GM15510 (cell line): ENCODE data around the gene RTN4RL2.

Source experiments
- POLR2A ChIP-seq: IDR thresholded peaks from 3 replicates; pipeline ENCODE4 v1.6.1; 2011; ENCODE audit warnings: borderline replicate concordance; ENCODE audit not compliant: insufficient read length; ENCODE audit errors: extremely low read depth

Gene RTN4RL2

DNA sequence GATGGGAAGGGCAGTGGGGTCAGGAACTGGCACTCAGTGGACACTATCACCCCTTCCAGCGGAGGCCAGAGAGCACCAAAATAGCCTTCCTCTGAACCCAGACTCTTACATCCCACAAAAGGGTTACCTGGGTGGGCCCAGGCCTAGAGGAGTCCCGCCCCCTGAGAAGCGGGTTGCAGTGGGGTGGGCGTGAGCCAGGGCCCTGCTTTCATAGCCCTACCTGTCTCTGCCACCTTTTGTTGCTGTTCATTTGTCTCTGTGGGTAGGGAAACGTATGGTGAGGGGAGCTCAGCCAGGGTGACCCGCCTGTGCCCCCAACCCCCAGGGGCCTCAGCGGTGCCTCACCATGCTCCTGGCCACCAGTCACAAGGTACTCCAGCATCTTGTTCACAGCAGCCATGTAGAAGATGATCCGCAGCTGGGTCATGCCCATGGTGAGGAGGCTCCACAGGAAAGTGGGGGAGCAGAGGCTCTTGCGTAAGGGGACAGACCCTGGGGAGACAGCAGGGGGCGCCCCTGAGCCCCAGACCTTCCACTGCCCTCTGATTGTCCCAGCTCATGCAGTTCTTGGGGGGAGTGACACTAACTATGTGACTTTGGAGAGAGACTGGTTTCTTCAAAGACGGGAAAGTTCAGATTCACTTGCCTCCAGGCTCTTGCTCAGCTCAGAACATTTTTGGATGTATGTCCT is 31.2 kb downstream of the RTN4RL2 start:
- no peak for TF ChIP-seq POLR2A

DNA sequence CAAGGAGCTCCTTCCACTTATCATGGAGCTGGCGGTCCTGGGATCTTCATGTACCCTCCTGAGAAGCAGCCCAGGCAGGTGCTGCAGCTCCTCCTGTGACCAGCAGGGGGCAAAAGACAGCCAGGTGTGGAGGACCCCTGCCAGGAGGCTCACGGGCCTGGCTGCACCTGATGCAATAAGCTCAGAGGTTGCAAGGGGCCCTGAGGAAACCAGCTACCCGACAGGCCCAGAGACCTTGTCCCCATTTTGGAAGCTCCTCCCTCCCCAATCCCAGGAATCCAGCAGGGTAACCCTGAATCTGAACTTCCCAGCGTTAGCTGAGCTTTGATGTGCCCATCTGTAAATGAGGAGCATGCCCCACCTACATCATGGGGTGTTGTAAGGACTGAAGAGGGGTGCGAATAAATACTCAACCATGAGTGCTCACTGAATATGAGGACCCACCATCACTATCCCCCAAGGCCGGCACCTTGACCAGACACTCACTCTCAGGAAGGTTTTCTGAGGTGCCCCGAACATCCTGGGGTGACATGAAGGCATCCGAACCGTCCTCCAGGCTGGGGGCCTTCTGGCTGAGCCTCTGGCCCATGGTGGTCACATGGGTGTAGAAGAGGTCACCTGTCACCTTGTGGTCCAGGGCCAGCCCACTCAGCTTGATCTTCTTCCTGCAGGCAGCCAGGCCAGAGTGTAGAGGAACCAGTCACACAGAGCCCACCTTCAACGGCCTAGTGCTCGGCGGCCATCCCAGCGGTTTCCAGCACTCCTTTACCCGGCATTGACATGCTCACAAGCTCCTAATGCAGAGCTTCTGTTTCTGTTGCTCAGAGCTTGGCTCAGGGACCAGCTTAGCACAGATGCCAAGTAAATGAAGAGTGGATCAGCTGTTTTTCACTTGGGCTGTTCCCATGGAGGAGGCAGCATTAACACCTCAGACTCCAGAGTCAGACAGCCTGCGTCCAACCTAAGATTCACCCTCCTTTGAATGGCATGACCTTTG is 33.5 kb downstream of the RTN4RL2 start:
- TF ChIP-seq POLR2A: no peak

DNA sequence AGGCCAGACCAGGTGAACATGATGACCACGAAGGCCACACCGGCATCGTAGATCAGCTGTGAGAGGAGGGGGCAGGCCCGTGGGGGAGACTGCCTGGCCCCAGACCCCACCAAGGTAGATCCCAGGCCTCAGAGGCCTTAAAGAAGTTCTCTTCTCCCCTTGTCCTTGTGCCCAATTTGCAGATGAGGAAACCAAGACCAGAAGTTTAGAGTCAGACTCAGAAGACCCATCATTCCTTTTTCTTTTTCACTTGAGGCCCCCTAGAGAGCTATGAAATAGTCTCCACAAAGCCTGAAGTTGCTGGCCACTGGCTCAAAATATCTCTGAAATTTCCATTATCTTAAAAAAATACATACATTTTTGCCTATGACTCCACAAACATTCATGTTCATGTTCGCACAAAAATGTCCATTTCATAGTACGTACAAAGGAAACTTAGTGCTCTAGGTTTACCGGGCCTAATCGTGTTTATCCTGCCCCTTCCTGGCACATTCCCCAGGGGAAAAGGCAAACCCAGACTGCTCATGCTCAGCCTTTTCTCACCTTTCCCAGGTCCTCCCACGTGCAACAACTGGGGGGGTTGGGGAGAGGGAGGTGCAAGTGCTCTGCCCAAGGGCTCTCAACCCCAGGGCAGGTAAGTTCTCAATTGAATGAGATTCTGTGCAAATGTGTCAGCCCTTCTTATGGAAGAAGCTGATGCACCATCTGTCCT is 35.9 kb downstream of the RTN4RL2 start:
- TF ChIP-seq POLR2A: no peak

DNA sequence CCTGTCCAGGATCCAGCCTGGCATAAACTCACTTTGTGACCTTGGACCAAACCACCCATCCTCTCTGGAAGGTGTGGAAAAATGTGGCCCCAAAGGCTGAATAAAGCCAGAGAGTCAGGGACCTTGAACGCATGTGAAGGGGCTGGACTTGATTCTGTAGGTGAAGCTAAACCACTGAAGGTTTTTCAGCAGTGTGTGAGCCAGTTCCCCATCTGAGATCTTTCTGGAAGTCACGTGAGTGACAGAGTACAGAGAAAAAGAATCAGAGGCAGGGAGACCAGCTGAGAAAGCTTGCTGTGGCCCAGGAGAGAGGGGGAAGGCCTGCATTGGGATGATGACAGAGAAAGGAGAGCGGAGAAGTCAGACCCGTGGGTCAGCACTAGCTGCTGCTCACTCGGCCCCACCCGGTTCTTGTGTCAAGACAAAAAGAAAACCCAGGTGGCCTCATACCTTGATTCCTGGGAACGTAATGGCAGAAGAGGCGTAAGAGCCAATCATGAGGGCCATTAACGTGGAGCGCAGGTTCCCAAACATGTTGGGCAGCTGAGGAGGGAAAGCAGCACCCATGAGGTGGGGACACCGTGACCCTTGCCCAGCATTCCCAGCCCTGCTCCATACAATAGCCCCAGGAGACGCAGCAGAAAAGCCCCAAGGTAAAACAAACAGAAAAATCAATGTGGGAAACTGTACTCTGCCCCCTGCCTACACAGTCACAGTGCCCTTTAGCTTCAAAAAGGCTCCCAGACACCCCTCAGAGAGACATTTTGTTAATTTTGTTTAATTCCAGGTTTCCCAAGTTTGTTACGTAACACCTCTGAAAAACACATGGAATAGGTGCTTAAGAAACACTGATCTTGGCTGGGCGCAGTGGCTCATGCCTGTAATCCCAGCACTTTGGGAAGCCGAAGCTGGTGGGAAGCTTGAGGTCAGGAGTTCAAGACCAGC is 37.2 kb downstream of the RTN4RL2 start:
- no peak for TF ChIP-seq POLR2A

DNA sequence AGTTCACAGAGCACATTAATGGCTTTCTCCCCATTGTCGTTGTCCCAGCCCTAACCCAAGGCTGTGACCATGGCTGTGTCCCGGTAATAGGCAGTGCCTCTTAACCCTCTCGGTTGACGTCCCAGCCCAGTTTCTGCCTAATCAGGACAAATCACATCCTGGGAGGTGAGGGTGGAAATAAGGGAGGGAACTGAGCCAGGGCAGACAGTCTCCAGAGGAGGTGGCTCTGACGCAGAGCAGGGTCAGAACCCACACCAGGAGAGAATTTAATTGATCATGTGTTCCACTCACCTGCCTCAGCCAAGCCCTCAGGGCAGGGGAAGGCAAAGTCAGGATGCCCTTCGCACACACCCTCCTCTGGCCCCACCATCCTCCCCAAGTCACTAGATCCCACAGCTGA is 38.2 kb downstream of the RTN4RL2 start:
- no peak for TF ChIP-seq POLR2A

DNA sequence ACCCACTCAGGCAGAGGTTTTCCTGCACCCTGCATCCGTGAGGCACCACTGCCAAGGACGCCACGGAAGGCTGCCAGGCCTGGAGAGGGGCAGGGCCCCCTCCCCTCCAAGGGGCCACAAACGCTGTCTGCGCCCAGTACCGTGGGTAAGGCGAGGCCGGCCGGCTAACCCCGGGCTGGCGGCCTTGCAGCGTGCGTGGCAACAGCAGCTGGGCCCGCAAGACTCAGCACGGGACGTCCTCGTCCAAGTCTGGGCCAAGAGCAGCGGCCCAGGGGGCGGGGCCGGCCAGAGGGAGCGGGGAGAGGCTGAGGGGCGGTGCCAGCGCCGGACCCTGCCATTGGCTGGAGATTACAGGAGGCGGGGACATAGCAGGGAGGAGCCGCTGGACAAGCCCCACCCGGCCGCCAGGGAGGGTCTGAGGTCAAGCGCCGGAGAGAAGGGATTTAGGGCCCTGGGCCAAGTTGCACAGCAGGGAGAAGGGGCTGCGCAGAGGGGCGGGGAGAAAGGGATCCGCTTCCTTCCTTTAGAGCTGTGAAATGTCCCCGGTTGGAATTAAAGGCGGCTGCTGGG is 39.2 kb downstream of the RTN4RL2 start:
- no peak for TF ChIP-seq POLR2A

DNA sequence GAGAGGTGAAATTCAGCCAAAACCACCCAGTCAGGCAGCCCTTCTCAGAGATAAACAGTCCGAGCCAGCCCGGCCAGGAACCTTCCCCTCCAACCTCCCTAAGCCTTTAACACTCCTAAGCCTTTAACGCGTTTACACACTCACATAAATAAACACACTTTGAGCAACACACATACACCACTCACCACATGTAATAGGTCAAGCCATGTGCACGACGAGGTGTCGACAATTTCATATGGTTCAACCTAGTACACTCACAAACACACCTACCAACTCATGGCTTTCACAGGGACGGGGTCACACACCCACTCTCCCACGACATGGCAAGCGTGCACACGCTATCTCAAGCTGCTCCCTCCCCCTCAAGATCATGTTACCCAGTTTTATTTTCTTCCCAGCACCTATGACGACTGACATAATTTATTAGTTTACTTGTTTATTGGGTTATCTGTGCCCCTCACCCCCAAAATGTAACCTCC is 39.7 kb downstream of the RTN4RL2 start:
- TF ChIP-seq POLR2A: no peak

DNA sequence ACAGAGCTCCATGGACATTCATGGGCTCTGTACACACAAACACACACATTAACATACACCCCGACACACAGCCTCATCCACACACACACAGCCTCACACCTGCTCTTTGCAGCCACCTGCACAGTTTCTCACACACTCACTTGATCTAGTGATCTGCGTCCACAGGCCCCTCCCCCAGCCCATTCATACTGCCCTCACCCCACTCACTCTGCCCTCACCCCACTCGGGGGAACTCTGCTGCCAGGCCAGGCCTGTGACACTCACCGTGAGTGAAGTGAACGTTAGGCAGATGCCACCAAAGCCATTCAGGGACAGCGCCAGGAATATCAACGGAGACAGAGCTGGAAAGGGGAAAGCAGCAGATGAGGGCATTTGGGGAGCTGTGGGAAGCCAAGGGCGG is 40.2 kb downstream of the RTN4RL2 start:
- TF ChIP-seq POLR2A: no peak

DNA sequence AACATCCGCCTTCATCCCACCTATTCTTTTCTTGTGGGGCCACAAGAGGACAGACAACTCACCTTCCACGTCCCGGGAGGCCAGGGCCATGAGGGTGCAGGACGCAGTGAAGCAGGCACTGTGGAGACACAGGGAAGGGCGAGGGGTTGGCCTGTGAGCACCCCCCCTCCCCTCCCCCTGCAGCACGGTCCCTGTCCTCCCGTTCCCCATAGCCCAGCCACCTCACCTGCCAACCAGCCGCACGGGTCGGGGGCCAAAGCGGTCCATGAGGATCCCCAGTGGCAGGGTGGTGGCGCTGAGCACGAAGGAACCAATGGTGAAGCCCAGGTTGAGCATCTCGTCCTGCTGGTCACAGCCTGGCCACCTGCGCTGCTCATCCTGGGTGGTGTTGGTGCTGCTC is 40.6 kb downstream of the RTN4RL2 start:
- TF ChIP-seq POLR2A: no peak

DNA sequence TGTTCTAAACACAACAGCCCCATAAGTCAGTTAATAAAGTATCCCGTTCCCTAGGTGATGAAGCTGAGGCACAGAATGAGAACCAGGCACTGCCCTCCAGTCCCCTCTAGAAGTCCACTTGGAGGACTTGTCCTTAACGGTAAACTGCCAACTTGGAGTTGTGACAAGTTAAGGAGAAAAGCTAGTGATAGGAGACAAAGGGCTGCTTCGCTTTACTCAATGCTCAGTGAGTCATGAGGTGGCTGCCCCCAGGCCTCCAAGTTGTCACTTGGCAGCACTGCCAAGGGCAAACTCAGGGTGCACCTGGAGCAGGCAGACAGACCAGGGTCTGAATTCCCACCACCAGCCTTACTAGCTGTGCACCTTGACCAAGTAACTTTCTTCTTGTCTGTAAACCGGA is 41.6 kb downstream of the RTN4RL2 start:
- no peak for TF ChIP-seq POLR2A

DNA sequence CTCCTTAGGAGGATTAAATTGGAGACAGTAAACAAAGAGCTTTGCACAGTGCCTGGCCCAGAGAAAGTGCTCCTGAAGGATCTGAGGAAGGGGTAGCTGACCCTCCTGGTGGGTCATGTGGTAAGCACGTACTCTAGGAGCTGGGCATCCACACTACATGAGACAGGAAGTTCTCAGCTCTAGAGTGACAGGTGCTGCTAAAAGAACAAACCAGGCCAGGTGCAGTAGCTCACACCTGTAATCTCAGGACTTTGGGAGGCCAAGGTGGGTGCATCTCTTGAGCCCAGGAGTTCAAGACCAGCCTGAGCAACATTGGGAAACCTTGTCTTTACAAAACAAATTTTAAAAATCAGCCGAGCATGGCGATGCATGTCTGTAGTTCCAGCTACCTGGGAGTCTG is 42.0 kb downstream of the RTN4RL2 start:
- no peak for TF ChIP-seq POLR2A

DNA sequence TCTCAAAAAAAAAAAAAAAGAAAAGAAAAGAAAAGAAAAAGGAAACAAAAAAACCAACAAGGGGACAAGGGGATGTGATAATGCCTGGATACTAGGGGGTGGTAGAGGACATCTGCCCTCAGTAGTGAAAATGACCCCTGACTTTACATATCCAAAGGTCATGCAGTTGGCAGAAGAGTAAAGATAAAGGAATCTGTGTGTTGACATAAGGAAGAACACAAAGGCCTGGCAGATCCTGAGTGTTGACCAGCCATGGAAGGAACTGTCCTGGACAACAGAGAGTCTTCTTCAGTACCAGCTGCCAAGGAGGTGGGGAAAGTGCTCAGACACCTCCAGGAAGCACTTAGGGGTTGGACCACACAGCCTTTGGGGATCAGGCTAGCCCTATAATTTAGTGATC is 42.5 kb downstream of the RTN4RL2 start:
- TF ChIP-seq POLR2A: no peak

DNA sequence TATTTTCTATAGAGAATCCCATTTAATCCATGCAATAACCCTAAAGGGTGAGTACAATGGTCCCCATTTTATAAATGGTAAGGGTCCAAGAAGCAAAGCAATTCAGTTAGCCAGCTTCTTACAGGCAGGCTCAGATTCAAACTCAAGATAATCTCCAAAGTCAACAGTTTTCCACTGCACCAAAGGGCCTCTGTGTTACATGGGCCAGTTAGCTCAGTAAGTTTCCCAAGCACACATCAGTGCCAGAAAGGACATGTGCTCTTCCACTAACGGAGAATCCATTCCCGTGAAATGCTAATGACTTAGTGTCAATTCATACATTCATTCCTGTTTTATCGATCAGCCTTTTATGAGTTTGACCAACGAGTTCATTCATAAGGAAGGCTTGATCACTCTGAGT is 44.2 kb downstream of the RTN4RL2 start:
- TF ChIP-seq POLR2A: no peak

DNA sequence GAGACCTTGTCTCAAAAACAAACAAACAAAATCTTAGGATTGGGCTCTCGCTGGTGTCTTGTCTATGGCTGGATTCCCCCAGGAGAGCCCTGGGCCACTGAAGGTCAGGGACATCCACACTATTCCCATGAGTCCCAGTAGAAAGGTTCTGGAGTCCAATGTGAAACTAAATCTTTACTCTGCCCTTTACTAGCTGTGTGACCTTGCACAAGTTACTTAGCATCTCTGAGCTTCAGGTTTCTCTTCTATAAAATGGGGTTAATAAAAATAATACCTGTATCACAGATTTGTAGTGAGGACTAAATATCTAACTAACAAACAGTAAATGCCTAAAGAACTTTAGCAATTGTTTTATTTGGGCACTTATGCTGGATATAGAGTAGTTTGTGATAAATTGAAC is 46.2 kb downstream of the RTN4RL2 start:
- no peak for TF ChIP-seq POLR2A
